ENCODE data around the gene ZNF268.
"Not testable (repeated sequence)": the region's sequence is repeated elsewhere in the genome, so short reads cannot be mapped to it uniquely, and the experiment has no call there.

ZNF268 gene

DNA sequence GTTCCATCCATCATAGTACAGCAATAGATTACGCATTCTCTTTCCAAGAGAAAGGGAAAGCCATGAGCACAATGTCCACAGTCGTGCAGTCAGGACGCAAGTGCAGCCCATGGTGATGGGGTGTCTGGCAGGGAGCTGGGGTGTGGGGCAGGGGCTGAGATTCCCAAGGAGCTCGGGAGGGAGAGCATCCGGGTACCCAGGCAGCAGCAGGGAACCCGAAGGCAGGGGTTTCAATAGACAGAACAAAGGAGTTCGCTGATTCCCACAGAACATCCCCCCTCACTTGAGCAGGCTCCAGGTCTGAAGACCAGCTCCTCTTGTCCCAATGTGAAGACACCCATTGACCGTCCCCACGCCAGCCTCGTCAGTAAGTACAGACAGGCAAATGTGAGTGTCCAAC is 40.9 kb downstream of the ZNF268 start:
- in situ Hi-C loops (cut with MboI; ENCODE audit: low pct_unique_long_range_greater_than_20kb, low sequenced_read_pairs): no loop called here
- DNase-seq: no peak

GRCh38 chr12:133225527-133225926 is 44.2 kb downstream of the ZNF268 start:
- DNase-seq: no peak
- in situ Hi-C loops (cut with MboI; ENCODE audit: low pct_unique_long_range_greater_than_20kb, low sequenced_read_pairs): no loop called here

GRCh38 chr12:133226690-133227089 is 45.4 kb downstream of the ZNF268 start:
- no peak for DNase-seq
- in situ Hi-C loops (cut with MboI; ENCODE audit: low pct_unique_long_range_greater_than_20kb, low sequenced_read_pairs): no loop called here

GRCh38 chr12:133227281-133227852 is 46.1 kb downstream of the ZNF268 start:
- no peak for DNase-seq
- in situ Hi-C loops (cut with MboI; ENCODE audit: low pct_unique_long_range_greater_than_20kb, low sequenced_read_pairs): no loop called here

DNA sequence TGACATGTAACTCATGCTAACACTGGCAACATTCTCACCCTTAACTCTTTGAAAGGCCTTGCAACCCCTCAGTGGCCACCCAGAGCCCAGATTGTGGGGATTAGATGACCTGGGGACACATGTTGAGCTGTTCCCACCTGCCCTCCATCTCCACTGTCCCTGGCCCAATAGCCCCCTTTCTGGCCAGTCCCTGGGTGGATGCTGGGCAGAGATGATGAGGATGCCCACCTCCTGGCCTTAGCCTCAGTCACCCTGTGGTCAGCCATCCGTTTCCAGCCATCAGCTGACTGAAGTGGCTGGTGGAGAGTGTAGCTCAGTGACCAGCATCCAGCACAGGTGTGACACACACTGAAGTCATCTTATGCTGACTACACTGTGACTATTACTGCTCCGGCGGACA is 49.7 kb downstream of the ZNF268 start:
- DNase-seq: no peak
- in situ Hi-C loops (cut with MboI; ENCODE audit: low pct_unique_long_range_greater_than_20kb, low sequenced_read_pairs): no loop called here

DNA sequence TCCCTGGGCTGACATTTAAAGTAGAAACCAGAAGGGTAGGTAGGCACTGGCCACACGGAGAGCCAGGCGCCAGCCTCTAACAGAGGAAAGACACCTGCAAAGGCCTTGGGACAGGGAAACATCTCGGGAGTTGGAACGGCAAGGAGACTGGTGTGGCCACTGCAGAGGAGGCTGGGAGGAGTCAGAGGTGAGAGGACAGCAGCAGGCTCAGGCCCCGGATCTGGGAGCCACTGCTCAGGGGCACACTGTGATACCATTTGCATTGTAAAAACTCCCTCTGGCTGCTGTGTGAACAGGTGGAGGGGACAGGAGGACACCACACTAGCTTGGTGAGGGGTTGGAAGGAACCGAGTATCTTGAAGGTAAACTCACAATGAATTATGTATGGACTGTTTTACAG is 51.7 kb downstream of the ZNF268 start:
- in situ Hi-C loops (cut with MboI; ENCODE audit: low pct_unique_long_range_greater_than_20kb, low sequenced_read_pairs): no loop called here
- DNase-seq: no peak

GRCh38 chr12:133233993-133234564 is 52.8 kb downstream of the ZNF268 start:
- in situ Hi-C loops (cut with MboI; ENCODE audit: low pct_unique_long_range_greater_than_20kb, low sequenced_read_pairs): no loop called here
- DNase-seq: no peak

DNA sequence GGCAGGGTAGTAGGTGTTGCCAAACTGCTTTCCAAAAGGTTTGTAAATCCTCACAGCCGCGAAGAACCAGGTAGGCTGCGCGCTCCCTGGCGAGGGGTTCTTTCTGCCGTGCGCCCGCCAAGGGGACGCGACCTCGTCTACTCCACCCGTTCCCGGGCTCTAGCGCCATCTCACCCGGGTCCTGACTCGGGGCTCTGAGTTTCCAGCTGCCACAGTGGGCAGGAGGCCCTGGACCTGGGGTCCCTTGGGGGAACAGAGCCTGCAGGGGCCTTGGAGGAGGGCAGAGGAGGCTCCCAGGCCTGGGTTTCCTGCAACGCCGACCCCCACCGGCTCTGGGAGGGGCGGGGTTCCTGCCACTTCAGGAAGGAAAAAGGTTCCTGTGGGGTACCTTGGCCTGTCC is 53.7 kb downstream of the ZNF268 start:
- no peak for DNase-seq
- in situ Hi-C loops (cut with MboI; ENCODE audit: low pct_unique_long_range_greater_than_20kb, low sequenced_read_pairs): no loop called here

DNA sequence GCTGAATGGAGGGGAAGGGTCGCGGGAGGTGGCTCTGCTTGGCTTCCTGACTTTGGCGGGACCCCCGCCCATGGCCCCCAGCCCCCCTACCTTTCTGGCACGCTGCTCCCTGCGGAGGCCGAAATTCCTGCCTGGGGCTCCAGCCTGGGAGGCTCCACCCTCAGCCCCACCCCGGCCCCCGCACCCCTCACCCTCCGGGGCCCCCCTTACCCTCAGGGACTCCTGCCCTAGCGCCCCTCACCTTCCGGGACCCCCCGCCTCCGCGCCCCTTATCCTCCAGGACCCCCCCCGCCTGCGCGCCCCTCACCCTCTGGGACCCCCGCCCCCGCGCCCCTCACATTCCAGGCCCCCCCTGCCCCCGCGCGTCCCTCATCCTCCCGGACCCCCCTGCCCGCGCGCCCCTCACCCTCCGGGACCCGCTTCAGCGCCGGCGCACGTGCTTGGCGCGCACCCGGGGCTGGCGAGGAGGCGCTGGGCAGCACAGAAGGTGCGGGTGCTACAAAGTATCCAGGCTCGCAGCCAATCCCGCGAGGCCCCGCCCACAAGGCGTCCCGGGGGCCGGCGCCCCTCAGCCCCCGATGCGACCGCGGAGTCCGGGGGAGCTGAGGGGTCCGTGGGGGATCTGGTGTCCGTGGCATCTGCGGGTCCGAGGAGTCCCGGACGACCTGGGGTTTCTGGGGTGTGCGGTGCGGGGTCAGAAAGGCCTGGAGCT is 54.3 kb downstream of the ZNF268 start, which contains the start of gene ANHX:
ANHX (minus strand) TSS at position 477 of the 712 bp plus-strand sequence. CDS start 1,521 bp downstream, outside the sequence.
- DNase-seq: no peak
- in situ Hi-C loops (cut with MboI; ENCODE audit: low pct_unique_long_range_greater_than_20kb, low sequenced_read_pairs): no loop called here

GRCh38 chr12:133236144-133236543 is 54.8 kb downstream of the ZNF268 start:
- in situ Hi-C loops (cut with MboI; ENCODE audit: low pct_unique_long_range_greater_than_20kb, low sequenced_read_pairs): no loop called here
- no peak for DNase-seq

DNA sequence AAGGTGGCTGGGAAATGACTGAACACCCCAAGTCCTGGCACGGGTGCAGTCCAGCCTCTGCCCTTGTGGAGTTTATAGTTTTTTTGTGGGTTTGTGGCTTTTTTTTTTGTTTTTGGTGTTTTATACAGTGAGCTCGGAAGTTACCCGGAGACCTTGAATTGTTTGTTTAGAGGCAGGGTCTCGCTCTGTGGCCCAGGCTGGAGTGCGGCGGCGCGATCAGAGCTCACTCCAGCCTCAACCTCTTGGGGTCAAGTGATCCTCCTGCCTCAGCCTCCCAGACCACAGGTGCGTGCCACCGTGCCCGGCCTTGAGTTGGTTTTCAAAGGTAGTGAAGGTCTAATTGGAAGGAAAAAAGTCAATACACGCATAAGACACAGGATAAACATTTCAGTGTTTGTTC is 55.3 kb downstream of the ZNF268 start:
- in situ Hi-C loops (cut with MboI; ENCODE audit: low pct_unique_long_range_greater_than_20kb, low sequenced_read_pairs): no loop called here

GRCh38 chr12:133251732-133252131 is 70.4 kb downstream of the ZNF268 start:
- no peak for DNase-seq
- in situ Hi-C loops (cut with MboI; ENCODE audit: low pct_unique_long_range_greater_than_20kb, low sequenced_read_pairs): no loop called here

More for the DNA sequence above, 55.3 kb downstream of the ZNF268 start:
- no peak for DNase-seq

- in situ Hi-C loops (cut with MboI; ENCODE audit: low pct_unique_long_range_greater_than_20kb, low sequenced_read_pairs); DNase-seq: not testable (repeated sequence)
Measured at GRCh38 chr12:133255833-133256232, 74.5 kb downstream of the ZNF268 start.

- DNase-seq: no peak
- in situ Hi-C loops (cut with MboI; ENCODE audit: low pct_unique_long_range_greater_than_20kb, low sequenced_read_pairs): no loop called here
Measured at GRCh38 chr12:133256321-133256720, 75.0 kb downstream of the ZNF268 start.

DNA sequence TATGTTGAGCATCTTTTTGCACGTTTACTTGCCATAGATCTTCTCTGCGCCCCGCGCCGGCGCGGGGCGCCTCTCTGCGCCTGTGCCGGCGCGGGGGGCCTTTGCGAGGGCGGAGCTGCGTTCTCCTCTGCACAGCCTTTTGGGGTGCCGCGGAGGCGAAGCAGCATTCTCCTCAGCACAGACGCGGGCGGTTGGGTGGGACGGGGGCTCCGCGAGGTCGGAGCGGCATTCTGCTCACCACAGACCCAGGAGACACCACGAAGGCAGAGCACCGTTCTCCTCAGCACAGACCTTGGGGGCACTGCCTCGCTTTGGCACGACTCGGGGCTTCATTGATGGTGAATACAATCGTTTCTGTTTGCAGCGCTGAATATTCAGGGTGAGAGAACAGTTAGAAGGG is 82.9 kb downstream of the ZNF268 start:
- DNase-seq: no peak
- in situ Hi-C loops (cut with MboI; ENCODE audit: low pct_unique_long_range_greater_than_20kb, low sequenced_read_pairs): no loop called here

Data from KBM-7 (cell line).